Glutamatergic neuron (in vitro differentiated cells): ENCODE data around the gene CAMTA1. TPM values are rescaled to one million over a fixed set of nuclear protein-coding genes. Genes with fewer than 3 reads are reported as not detected.
A peak's percentile ranks its signal among the peaks of the same experiment; 100 is the strongest.

Experiments used
- DNase-seq: peaks from one replicate; pipeline ENCODE4 v3.0.0; 2022
- H3K27ac Mint-ChIP-seq: one replicate; pipeline ENCODE4 v1.8.0; 2020; ENCODE audit warnings: mild to moderate bottlenecking, mixed read lengths, inconsistent platforms; ENCODE audit not compliant: unreplicated experiment
- H3K27me3 Mint-ChIP-seq: one replicate; pipeline ENCODE4 v1.8.0; 2020; ENCODE audit warnings: mild to moderate bottlenecking, moderate library complexity, mixed read lengths, inconsistent platforms; ENCODE audit not compliant: unreplicated experiment
- H3K36me3 Mint-ChIP-seq: one replicate; pipeline ENCODE4 v1.8.0; 2020; ENCODE audit warnings: mild to moderate bottlenecking, mixed read lengths, inconsistent platforms; ENCODE audit not compliant: unreplicated experiment
- H3K4me1 Mint-ChIP-seq: one replicate; pipeline ENCODE4 v1.8.0; 2020; ENCODE audit warnings: mild to moderate bottlenecking, low read depth, mixed read lengths, inconsistent platforms; ENCODE audit not compliant: unreplicated experiment
- H3K4me3 Mint-ChIP-seq: one replicate; pipeline ENCODE4 v1.8.0; 2020; ENCODE audit warnings: mild to moderate bottlenecking, mixed read lengths, inconsistent platforms; ENCODE audit not compliant: unreplicated experiment
- H3K9me3 Mint-ChIP-seq: one replicate; pipeline ENCODE4 v1.8.0; 2020; ENCODE audit warnings: mild to moderate bottlenecking, moderate library complexity, mixed read lengths, inconsistent platforms; ENCODE audit not compliant: unreplicated experiment
- CTCF ChIP-seq: fragments of 200-600 bp; sonication (generic); IDR thresholded peaks from one replicate; pipeline ENCODE4 v1.5.0; 2021; ENCODE audit not compliant: partially characterized antibody, unreplicated experiment
- total RNA-seq: library from RNA; stranded (reverse); fragmentation: NEBNext Ultra II Directional; extraction: Animal tissue kit (Norgen Biotek cat#: 25700); gene quantifications from one replicate; pipeline ENCODE4 v1.2.1, GENCODE V29; 2021; ENCODE audit not compliant: unreplicated experiment

Gene CAMTA1
- total RNA-seq, 1 donor from 2014 or later: 77.2 TPM

- no peaks in the 10 kb centered on the region for H3K36me3 Mint-ChIP-seq
- H3K4me1 Mint-ChIP-seq: peaks cover 29% of the 10 kb centered on the region
- DNase-seq: no peak
- peaks cover 20% of the 10 kb centered on the region for H3K9me3 Mint-ChIP-seq
- H3K4me3 Mint-ChIP-seq: peak overlapping the region; percentile 22
- no peak for TF ChIP-seq CTCF
- peaks cover 15% of the 10 kb centered on the region for H3K27me3 Mint-ChIP-seq
- peak overlapping the region; percentile 92 for H3K27ac Mint-ChIP-seq
Observed at GRCh38 chr1:7110321-7110720, 325.1 kb downstream of the CAMTA1 start.

- Mint-ChIP-seq H3K36me3 (peaks cover 9% of the 10 kb centered on the region), H3K4me3 (no peak overlapping the region), H3K9me3 (peaks cover 22% of the 10 kb centered on the region), H3K27ac (no peak overlapping the region), H3K4me1 (peaks cover 27% of the 10 kb centered on the region), H3K27me3 (peaks cover 18% of the 10 kb centered on the region)
- TF ChIP-seq CTCF: no peak
- DNase-seq: no peak
Observed at GRCh38 chr1:7111853-7112252, 326.6 kb downstream of the CAMTA1 start.

- Mint-ChIP-seq H3K9me3 (peaks cover 19% of the 10 kb centered on the region), H3K36me3 (peaks cover 9% of the 10 kb centered on the region), H3K27me3 (peaks cover 22% of the 10 kb centered on the region), H3K27ac (no peak overlapping the region), H3K4me1 (peaks cover 26% of the 10 kb centered on the region), H3K4me3 (no peak overlapping the region)
- no peak for DNase-seq
- no peak for TF ChIP-seq CTCF
Observed at GRCh38 chr1:7113136-7113535, 327.9 kb downstream of the CAMTA1 start.

- Mint-ChIP-seq H3K4me1 (peaks cover 26% of the 10 kb centered on the region), H3K27ac (no peak overlapping the region), H3K4me3 (no peak overlapping the region), H3K27me3 (peaks cover 22% of the 10 kb centered on the region), H3K9me3 (peaks cover 16% of the 10 kb centered on the region), H3K36me3 (peaks cover 9% of the 10 kb centered on the region)
- DNase-seq: no peak
- TF ChIP-seq CTCF: no peak
Observed at GRCh38 chr1:7113822-7114221, 328.6 kb downstream of the CAMTA1 start.

GRCh38 chr1:7116001-7116400 lies 330.7 kb downstream of the CAMTA1 start:
- no peak overlapping the region for H3K27ac Mint-ChIP-seq
- no peak for TF ChIP-seq CTCF
- DNase-seq: no peak
- peaks cover 18% of the 10 kb centered on the region for H3K4me1 Mint-ChIP-seq
- peaks cover 13% of the 10 kb centered on the region for H3K36me3 Mint-ChIP-seq
- peaks cover 17% of the 10 kb centered on the region for H3K27me3 Mint-ChIP-seq
- peaks cover 9% of the 10 kb centered on the region for H3K9me3 Mint-ChIP-seq
- H3K4me3 Mint-ChIP-seq: no peak overlapping the region
